Right hindlimb (tissue), 1 donor: ENCODE data around the gene FASLG.

ENCODE experiments used
- DNase-seq: peaks from one replicate; pipeline ENCODE4 v3.0.0-alpha.2; 2018

FASLG gene

GRCh38 chr1:172647987-172648386 lies 10.9 kb upstream of the FASLG start:
- DNase-seq: no peak

- DNase-seq: no peak
Observed at GRCh38 chr1:172650474-172651193, 8.3 kb upstream of the FASLG start.

DNA sequence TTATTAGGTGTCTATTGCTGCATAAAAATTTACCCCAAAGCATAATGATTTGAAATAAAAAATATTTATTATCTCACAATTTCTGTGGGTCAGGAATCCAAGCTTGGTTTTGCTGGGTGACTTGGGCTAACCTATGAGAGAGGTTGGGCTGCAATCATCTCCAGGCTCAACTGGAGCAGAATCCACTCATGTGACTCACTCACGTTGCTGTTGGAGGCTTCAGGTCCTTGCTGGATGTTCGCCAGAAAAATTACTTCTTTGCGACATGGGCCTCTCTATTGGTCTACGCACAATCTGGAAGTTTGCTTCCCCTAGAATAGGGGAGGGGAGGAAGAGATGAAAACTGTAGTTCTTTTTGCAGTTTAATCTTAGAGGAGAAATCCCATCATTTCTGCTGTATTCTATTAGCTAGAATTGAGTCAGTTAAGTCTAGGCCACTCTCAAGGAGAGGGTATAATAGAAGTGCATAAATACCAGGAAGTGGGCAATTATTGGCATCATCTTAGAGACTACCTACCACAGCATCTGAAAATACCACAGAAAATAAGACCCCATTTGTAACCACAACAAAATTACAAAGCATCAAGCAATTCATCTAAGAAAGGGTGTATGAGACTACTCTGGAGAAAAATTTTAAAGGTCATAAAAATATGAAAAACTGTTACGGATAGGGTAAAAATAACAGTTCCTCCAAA lies 5.7 kb upstream of the FASLG start:
- no peak for DNase-seq

DNA sequence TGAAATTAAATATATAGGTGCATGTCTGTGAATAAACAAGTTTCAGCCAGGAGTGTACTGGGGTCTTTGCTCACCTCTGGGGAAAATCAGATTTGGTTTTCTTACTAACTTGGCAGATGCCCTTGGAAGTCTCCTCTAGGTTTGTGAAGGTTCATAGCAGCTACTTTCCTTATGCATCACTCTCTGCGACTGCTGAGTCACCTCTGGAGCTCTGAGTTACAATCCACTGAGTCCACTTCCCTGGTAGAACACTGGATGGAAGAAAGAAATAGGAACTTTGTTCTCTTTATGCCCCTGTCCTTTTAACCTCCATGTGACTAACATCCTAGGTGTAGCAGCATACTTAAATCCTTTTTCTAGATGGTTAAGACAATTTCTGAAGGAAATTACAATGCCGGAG lies 4.4 kb upstream of the FASLG start:
- no peak for DNase-seq

DNA sequence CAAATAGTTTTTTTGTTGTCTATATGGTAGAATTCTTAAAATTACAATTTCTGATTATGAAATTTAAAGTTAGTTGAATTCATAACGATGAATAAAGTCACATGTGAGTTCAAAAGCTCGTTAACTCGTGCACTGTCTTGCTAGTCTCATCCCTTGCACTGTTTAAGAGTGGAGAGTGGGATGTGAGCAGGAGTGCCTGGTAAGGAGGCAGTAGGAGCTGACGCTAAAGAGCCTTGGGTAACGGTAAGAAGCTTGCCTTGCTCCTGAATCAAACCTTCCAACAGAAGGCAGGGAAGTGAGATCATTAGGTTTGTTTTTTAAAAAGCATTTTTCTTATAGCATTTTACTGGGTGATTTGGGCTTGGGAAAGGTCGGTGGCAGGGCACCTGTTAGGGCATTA lies 2.3 kb upstream of the FASLG start:
- no peak for DNase-seq

DNA sequence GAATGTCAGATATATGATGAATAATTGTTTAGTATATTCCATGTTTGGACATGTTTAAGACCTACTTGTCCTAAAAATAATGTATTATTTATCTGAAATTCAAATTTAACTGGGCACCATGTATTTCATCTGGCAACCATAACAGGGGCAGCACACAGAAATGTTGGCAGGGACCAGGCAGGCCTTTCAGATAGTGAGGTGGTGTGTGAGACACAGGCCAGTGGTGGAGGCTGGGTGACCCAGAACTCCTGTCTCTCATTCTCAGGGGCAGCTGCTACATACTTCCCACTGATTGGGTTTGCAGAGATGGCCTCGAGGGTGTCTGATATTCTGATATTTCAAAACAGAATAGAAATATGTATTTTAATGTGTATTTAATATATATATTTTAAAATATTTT lies 1.3 kb upstream of the FASLG start:
- DNase-seq: no peak

DNA sequence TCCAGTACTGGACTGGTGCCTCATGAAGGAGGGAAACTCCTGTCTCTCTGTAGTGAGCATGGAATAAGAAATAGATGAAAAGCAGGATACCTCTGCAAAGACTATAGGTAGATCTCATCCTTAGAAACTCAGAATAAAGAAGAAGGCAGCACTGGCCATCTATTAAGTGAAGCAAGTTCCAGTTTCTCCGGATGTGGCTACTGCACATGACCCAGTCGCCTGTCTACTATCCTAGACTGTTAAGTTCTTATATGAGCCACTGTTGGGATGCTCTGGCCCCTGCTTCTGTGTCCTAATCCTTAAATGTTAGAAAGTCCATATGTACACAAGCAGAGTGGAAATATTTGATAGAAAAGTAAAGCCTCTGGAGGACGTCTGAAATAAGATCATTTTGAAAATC lies 2.2 kb downstream of the FASLG start:
- no peak for DNase-seq

- DNase-seq: no peak
Observed at GRCh38 chr1:172662464-172663109, 3.7 kb downstream of the FASLG start.

DNA sequence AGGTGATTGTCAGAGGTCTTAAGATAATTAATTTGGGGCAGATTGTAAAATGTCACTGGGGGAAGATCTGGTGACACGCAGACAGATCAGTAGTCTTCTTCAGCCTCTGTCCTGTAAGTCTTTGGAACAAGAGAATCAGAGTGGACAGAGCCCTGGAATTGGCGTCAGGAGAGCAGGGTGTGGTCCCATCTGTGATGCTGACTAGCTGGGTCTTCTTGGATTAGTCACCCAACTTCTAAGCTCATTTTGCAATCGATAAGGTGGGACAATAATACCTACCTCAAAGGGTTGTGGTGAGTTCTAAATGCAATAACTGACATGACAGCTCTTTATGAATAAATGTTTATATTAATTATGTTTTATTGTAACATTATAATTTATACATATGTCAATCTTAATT lies 4.8 kb downstream of the FASLG start:
- DNase-seq: no peak

- DNase-seq: no peak
Observed at GRCh38 chr1:172668097-172668496, 9.2 kb downstream of the FASLG start.

DNA sequence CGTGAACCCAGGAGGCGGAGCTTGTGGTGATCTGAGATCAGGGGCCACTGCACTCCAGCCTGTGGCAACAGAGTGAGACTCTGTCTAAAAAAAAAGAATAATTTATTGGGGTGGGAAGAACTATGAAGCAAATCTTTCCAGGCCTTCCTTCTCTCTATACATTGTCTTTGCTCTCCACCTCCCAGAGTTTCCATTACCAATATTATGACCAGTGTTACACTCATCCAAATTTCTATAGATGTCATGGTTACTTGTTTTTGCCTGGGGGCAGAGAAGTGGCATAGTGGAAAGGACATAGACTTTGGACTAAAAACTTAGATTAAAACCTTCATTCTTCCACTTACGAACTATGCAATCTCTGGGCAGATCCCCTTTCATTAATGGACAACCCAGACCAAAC lies 10.1 kb downstream of the FASLG start:
- no peak for DNase-seq

DNA sequence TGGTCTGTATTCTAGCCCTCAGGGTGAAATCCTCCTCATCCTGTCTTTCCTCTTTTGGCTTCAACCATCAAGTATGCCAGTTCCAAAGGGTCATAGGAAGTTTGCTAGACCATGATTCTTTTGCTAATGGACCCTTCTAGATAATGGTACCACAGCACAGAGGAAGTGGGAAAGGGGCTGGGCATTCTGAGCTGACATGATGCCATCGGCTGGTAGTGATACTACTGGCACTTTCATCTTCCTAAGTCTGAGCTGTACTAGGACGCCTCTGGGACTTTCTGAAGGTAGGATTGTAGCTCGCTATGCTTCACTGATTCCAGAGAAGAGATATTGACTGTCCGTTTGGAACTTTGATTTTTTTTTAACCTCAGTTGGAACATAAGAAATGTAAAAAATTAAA lies 11.4 kb downstream of the FASLG start:
- DNase-seq: no peak

DNA sequence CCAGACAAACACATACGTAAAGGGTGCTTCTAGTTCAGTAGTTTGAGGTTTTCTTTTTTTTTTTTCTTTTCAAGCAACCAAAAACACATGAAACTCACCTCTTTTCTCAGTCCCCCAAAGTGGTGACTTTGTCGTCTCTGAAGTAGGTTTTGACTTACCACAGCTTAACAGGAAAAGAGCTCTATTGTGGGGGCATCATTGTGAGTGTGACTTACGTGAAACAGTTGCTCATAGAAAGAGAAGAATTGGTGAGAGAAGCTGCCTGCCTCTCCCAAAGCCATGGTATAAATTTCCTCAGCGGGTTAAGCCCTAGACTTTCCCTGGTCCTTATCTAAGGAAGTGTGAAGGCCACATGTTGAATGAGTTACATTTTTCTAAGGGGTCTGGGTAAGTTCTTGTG lies 11.9 kb downstream of the FASLG start:
- DNase-seq: no peak

DNA sequence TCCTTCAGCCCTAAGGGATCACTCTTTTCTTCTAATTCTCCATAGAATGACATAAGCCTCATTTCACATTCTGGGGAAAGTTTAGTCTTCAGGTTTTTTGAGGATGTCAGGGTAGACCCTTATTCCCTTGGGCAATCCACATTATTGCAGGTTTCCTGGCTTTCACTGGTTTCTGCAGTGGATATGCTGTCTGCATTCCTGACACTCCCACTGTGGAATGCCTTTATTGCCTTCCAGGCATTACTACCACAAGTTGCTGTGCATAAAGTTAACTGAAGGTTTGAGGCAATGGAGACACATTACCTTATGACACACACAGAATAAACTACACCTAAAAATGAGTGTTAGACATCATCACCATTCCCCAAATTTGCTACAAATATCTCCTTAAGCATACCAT lies 12.7 kb downstream of the FASLG start:
- DNase-seq: no peak

- DNase-seq: no peak
Observed at GRCh38 chr1:172672720-172673119, 13.8 kb downstream of the FASLG start.

DNA sequence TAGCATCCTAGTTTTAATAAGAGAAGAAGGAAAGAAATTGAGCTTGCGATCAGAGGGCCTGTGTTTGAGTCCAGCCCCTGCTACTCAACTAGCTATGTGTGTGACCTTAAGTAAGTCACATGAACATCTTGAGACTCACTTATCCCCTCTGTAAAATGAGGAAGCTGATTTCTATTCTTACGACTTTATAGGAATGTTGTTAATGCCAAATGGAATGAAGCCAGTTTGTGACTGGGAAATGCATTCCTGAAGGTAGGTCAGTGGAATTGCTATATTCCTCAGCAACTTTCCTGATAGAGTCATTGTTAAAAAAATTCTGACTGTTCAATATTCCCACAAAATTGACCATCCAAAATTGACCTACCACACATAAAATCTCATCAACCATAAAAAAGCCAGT lies 14.9 kb downstream of the FASLG start:
- no peak for DNase-seq

DNA sequence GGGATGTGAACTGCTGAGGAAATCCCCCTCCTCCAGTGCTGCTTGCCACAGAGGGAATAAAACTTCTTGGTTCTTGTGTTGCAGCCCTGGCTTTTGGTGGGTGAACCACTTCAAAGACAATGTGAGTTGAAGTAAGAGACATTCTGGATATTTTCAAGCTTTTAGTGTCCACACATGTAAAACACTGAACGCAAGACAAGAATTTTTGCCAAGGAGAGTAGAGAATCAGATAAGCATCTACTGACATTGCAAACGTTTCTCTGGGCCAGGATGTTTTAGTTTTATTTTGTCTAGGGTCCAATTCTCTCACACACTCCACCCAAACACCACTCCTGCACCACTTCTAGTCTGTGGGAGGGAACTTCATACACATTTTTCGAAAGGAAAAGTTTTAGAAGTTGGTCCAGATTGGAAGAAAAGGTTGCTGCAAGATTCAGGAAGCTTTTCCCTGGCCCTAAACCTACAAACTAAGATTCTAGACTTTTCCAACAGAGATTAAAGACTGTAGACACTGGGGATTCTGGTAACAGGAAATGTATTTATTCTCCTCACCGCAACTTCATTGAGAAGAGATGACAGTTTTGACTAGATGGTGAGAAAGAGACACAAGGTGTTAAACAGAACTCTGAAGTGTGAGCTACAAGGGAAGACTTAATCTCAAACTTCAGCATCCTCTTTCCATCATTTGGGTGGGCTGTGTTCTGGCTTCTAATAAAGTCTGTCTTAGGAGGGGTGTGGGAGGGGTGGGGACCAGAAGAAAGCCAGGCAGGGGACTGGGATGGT lies 16.1 kb downstream of the FASLG start:
- DNase-seq: no peak

DNA sequence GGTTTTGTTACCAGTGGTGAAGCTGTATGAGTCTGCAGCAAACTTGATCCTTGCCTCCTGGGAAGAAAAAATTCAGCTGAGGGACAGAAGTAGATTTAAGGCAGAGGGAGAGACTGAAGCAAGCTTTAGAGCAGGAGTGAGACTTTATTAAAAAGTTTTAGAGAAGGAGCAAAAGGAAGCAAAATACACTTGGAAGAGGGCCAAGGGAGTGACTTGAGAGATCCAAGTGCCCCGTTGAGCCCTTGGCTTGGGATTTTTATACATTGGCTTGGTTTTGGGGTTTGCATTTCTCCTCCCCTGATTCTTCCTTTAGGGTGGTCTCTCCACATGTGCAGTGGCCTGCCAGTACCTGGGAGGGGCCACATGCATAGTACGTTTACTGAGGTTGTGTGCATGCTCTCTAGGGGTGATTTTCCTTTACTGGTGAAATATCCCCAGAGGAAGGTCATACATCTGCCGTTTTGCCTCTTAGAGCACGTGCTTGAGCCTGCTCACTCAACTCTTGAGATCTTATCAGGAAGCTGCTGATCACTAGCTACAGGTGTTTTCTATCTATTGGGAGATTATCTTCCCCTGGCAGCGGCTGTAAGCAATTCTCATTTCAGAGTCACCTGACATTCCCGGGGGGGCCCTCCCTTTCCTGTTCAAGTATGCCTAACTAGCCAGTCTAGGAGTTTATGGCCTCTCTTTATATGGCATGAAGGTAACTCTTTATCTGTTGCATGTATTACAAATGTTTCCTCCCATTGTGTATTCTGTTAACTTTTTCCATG lies 20.3 kb downstream of the FASLG start:
- DNase-seq: no peak

DNA sequence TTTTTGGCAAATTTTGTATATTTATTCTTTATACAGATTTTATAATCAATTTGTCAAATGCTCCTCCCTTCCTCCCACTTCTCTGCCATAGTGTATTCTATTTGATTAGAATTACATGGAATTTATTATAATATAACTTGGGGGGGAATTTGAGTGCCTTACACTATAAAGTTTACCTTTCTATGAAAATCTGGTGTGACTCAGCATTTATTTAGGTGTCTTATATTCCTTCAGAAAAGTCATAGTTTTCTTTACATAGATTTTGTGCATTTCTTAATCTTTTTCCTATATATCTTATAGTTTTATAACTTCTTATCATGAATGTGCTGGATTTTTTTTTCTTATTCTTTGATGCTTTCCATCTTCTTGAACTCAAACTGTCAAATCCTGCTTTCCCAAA lies 21.3 kb downstream of the FASLG start:
- no peak for DNase-seq

DNA sequence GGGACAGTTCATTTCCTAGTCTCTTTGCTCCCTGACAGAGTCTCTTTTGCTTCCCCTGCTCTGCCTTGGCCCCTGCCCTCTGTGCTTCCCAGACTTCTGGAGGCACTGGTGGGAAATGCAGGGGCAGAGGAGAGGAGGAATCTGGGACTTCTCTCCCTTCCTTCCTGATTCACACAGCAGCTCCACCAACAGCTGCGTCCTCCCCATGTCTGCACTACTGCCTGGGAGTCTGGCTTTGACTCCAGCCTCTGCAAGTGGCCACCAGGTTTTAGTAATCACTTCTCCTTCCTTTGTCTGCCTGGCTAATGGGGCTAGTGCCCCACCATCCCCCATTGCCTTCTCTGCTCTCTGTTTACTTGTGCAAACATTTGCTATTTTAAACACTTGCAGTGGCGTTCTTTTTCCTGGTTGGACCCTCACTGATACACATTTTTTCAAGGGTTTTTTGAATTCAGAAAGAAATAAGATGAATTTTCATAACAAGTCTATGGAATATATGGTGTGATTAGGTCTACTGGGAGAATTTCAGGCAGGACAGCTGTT lies 21.9 kb downstream of the FASLG start:
- no peak for DNase-seq

DNA sequence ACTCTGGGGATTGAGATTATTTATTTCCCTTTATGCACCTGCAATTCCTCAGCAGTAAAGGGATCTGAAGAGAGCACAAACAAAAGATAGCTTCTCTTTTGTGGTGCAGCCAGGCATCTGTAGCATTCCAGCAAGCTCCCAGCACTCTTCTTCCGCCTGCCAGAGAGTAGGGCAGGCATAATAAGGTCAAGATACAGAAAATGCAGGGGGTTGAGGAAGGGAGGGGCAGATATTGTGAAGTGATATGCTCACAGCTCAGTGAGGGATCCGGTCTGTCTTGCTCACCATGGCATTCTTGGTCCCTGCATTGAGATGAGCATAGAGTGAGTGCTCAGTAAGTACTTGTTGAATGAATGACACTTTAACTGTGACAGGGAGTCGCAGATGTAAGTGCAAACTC lies 23.9 kb downstream of the FASLG start:
- DNase-seq: no peak

- no peak for DNase-seq
Observed at GRCh38 chr1:172686143-172686542, 27.2 kb downstream of the FASLG start.
